Endometrium (tissue), 2 donors: ENCODE results near the gene KCNQ1.

Source experiments
- FAIRE-seq: peaks from 2 replicates; lab custom pipeline; 2012; peaks lifted over from hg19 to GRCh38; lab: Jason Lieb, UNC
- donor health status: control.
- donor health status: control.

The KCNQ1 gene

GRCh38 chr11:2796508-2797113 is 351.8 kb downstream of the KCNQ1 start:
- no peak for FAIRE-seq

GRCh38 chr11:2797121-2797711 is 352.4 kb downstream of the KCNQ1 start:
- FAIRE-seq: no peak

- no peak for FAIRE-seq
These were observed 353.0 kb downstream of the KCNQ1 start for GRCh38 chr11:2797741-2798361.

- no peak for FAIRE-seq
These were observed 354.3 kb downstream of the KCNQ1 start for GRCh38 chr11:2798951-2799761.

- no peak for FAIRE-seq
These were observed 355.3 kb downstream of the KCNQ1 start for GRCh38 chr11:2799881-2800654.

GRCh38 chr11:2800655-2801531 is 356.1 kb downstream of the KCNQ1 start:
- no peak for FAIRE-seq

- no peak for FAIRE-seq
These were observed 357.0 kb downstream of the KCNQ1 start for GRCh38 chr11:2801711-2802388.

GRCh38 chr11:2802389-2803185 is 357.8 kb downstream of the KCNQ1 start:
- FAIRE-seq: no peak

- FAIRE-seq: no peak
These were observed 358.6 kb downstream of the KCNQ1 start for GRCh38 chr11:2803186-2804091.

- FAIRE-seq: no peak
These were observed 359.4 kb downstream of the KCNQ1 start for GRCh38 chr11:2804189-2804588.

- no peak for FAIRE-seq
These were observed 360.0 kb downstream of the KCNQ1 start for GRCh38 chr11:2804701-2805387.

- no peak for FAIRE-seq
These were observed 360.7 kb downstream of the KCNQ1 start for GRCh38 chr11:2805388-2806056.

- no peak for FAIRE-seq
These were observed 361.7 kb downstream of the KCNQ1 start for GRCh38 chr11:2806351-2807024.

GRCh38 chr11:2807025-2807681 is 362.3 kb downstream of the KCNQ1 start:
- no peak for FAIRE-seq

GRCh38 chr11:2807801-2808241 is 363.0 kb downstream of the KCNQ1 start:
- no peak for FAIRE-seq
